Pons (tissue), 1 donor: Measurements from ENCODE around the gene AK4.
"Not testable (repeated sequence)": the region's sequence is repeated elsewhere in the genome, so short reads cannot be mapped to it uniquely, and the experiment has no call there.

ENCODE experiments used
- DNase-seq: peaks from one replicate; pipeline ENCODE4 v3.0.0-alpha.2; 2016; ENCODE audit warnings: low spot score

AK4 gene

GRCh38 chr1:65148178-65148547 is at the start of gene AK4:
Gene AK4, plus strand, starts transcription at chr1:65148203. Its CDS starts 205 bp downstream, at chr1:65148408.
- DNase-seq: not testable (repeated sequence)

GRCh38 chr1:65103807-65104206 is 44.2 kb upstream of the AK4 start:
- DNase-seq: no peak

- DNase-seq: no peak
These were observed 43.0 kb upstream of the AK4 start for GRCh38 chr1:65104854-65105534.

GRCh38 chr1:65105596-65105995 is 42.4 kb upstream of the AK4 start:
- no peak for DNase-seq

GRCh38 chr1:65108025-65108642 is 39.9 kb upstream of the AK4 start:
- no peak for DNase-seq

- no peak for DNase-seq
These were observed 38.5 kb upstream of the AK4 start for GRCh38 chr1:65109487-65109886.

GRCh38 chr1:65112811-65113210 is 35.2 kb upstream of the AK4 start:
- DNase-seq: no peak

GRCh38 chr1:65113298-65113697 is 34.7 kb upstream of the AK4 start:
- DNase-seq: no peak

GRCh38 chr1:65114322-65114721 is 33.7 kb upstream of the AK4 start:
- peak; percentile 23 for DNase-seq

- no peak for DNase-seq
These were observed 28.1 kb upstream of the AK4 start for GRCh38 chr1:65119951-65120350.

- not testable (repeated sequence) for DNase-seq
These were observed 18.9 kb upstream of the AK4 start for GRCh38 chr1:65129104-65129503.

GRCh38 chr1:65138524-65138923 is 9.5 kb upstream of the AK4 start:
- DNase-seq: no peak

GRCh38 chr1:65139793-65140192 is 8.2 kb upstream of the AK4 start:
- not testable (repeated sequence) for DNase-seq

- no peak for DNase-seq
These were observed 6.6 kb upstream of the AK4 start for GRCh38 chr1:65141394-65141793.

GRCh38 chr1:65141918-65142317 is 6.1 kb upstream of the AK4 start:
- DNase-seq: no peak

GRCh38 chr1:65143112-65143658 is 4.8 kb upstream of the AK4 start:
- DNase-seq: not testable (repeated sequence)

- DNase-seq: no peak
These were observed 1.0 kb upstream of the AK4 start for GRCh38 chr1:65146908-65147423.

- no peak for DNase-seq
These were observed 402 bp upstream of the AK4 start for GRCh38 chr1:65147424-65148177.

- no peak for DNase-seq
These were observed 746 bp downstream of the AK4 start for GRCh38 chr1:65148548-65149350.

GRCh38 chr1:65149351-65150107 is 1.5 kb downstream of the AK4 start:
- no peak for DNase-seq

- no peak for DNase-seq
These were observed 2.1 kb downstream of the AK4 start for GRCh38 chr1:65150108-65150463.
